ENCODE results near the gene SLC38A8. TPM values are rescaled to one million over a fixed set of nuclear protein-coding genes. Genes with fewer than 3 reads are reported as not detected.

SLC38A8 gene
- total RNA-seq, 2 experiments from 2014 or later: not detected

- intact Hi-C loops (cut with micrococcal nuclease): no loop called here
- peaks cover 3% of the 10 kb centered on the region for H3K4me1 Mint-ChIP-seq (ENCODE audit: low read depth)
- H3K27ac Mint-ChIP-seq: no peak overlapping the region
- CTCF ChIA-PET: no interaction called here
- no peaks in the 10 kb centered on the region for H3K9me3 Mint-ChIP-seq
- DNase-seq (no peak), ATAC-seq (no peak)
- H3K36me3 Mint-ChIP-seq (ENCODE audit: low read depth): no peaks in the 10 kb centered on the region
- POLR2A ChIA-PET: interaction anchor here (0.8 kb wide), 2 partner anchors 13 to 221 kb away, joined by 3 read pairs; no protein-coding TSS in a partner anchor
- TF ChIP-seq, protein P1, sequence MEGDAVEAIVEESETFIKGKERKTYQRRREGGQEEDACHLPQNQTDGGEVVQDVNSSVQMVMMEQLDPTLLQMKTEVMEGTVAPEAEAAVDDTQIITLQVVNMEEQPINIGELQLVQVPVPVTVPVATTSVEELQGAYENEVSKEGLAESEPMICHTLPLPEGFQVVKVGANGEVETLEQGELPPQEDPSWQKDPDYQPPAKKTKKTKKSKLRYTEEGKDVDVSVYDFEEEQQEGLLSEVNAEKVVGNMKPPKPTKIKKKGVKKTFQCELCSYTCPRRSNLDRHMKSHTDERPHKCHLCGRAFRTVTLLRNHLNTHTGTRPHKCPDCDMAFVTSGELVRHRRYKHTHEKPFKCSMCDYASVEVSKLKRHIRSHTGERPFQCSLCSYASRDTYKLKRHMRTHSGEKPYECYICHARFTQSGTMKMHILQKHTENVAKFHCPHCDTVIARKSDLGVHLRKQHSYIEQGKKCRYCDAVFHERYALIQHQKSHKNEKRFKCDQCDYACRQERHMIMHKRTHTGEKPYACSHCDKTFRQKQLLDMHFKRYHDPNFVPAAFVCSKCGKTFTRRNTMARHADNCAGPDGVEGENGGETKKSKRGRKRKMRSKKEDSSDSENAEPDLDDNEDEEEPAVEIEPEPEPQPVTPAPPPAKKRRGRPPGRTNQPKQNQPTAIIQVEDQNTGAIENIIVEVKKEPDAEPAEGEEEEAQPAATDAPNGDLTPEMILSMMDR (IDR thresholded peaks at IDR 0.05): no peak
- H3K27me3 Mint-ChIP-seq: peaks cover 23% of the 10 kb centered on the region
- H3K4me3 Mint-ChIP-seq: no peak overlapping the region
Observed at GRCh38 chr16:84042879-84043485, 387 bp upstream of the SLC38A8 start.

GRCh38 chr16:84041881-84042280 lies 714 bp downstream of the SLC38A8 start:
- intact Hi-C loops (cut with micrococcal nuclease): no loop called here
- TF ChIP-seq, protein P1 (IDR thresholded peaks at IDR 0.05): no peak
- ChIA-PET POLR2A (no interaction called here), CTCF (interaction anchor here (1.3 kb wide), 1 partner anchor 21 kb away, joined by 4 read pairs; no protein-coding TSS in a partner anchor)
- Mint-ChIP-seq H3K4me1 (ENCODE audit: low read depth) (peaks cover 3% of the 10 kb centered on the region), H3K36me3 (ENCODE audit: low read depth) (no peaks in the 10 kb centered on the region), H3K27me3 (peaks cover 23% of the 10 kb centered on the region), H3K9me3 (no peaks in the 10 kb centered on the region), H3K27ac (no peak overlapping the region), H3K4me3 (no peak overlapping the region)
- DNase-seq (no peak), ATAC-seq (no peak)

GRCh38 chr16:84040823-84041820 lies 1.5 kb downstream of the SLC38A8 start:
- ChIA-PET POLR2A (no interaction called here), CTCF (interaction anchor here (1.0 to 1.8 kb wide), 3 partner anchors 22 to 114 kb away, joined by 4 to 8 read pairs (median 4); no protein-coding TSS in a partner anchor)
- Mint-ChIP-seq H3K9me3 (peaks cover 3% of the 10 kb centered on the region), H3K27me3 (peaks cover 23% of the 10 kb centered on the region), H3K4me1 (ENCODE audit: low read depth) (peaks cover 3% of the 10 kb centered on the region), H3K4me3 (no peak overlapping the region), H3K36me3 (ENCODE audit: low read depth) (no peaks in the 10 kb centered on the region), H3K27ac (no peak overlapping the region)
- ATAC-seq: no peak
- TF ChIP-seq, protein P1 (IDR thresholded peaks at IDR 0.05): no peak
- intact Hi-C loops (cut with micrococcal nuclease): no loop called here
- no peak for DNase-seq

- ATAC-seq: no peak
- peaks cover 25% of the 10 kb centered on the region for H3K27me3 Mint-ChIP-seq
- intact Hi-C loops (cut with micrococcal nuclease): no loop called here
- DNase-seq: no peak
- no peak overlapping the region for H3K4me3 Mint-ChIP-seq
- H3K4me1 Mint-ChIP-seq (ENCODE audit: low read depth): peaks cover 3% of the 10 kb centered on the region
- no peaks in the 10 kb centered on the region for H3K36me3 Mint-ChIP-seq (ENCODE audit: low read depth)
- H3K27ac Mint-ChIP-seq: no peak overlapping the region
- H3K9me3 Mint-ChIP-seq: peaks cover 6% of the 10 kb centered on the region
- CTCF ChIA-PET: interaction anchor here (1.0 to 1.8 kb wide), 2 partner anchors 84 to 114 kb away, joined by 4 to 8 read pairs; no protein-coding TSS in a partner anchor
- TF ChIP-seq, protein P1 (IDR thresholded peaks at IDR 0.05): no peak
- POLR2A ChIA-PET: no interaction called here
Observed at GRCh38 chr16:84040226-84040822, 2.3 kb downstream of the SLC38A8 start.

All from activated CD8-positive, alpha-beta T cell treated with anti-CD3 and anti-CD28 coated beads for 36 hours (primary cell).